Stimulated activated CD8-positive, alpha-beta memory T cell treated with anti-CD3 and anti-CD28 coated beads, Interleukin-12 subunit alpha, Interleukin-12 subunit beta, amount 100 ng/mL, for 24 hours (primary cell): Measurements from ENCODE around the gene ANK3.

Experiments used
- DNase-seq: peaks from one replicate; pipeline ENCODE4 v3.0.0-alpha.2; 2020; ENCODE audit errors: extremely low read depth

Gene ANK3

GRCh38 chr10:60413306-60414012 is 23.8 kb upstream of the ANK3 start:
- DNase-seq = no peak

GRCh38 chr10:60410970-60411369 is 21.3 kb upstream of the ANK3 start:
- no peak for DNase-seq

GRCh38 chr10:60409202-60409601 is 19.5 kb upstream of the ANK3 start:
- DNase-seq = no peak

DNA sequence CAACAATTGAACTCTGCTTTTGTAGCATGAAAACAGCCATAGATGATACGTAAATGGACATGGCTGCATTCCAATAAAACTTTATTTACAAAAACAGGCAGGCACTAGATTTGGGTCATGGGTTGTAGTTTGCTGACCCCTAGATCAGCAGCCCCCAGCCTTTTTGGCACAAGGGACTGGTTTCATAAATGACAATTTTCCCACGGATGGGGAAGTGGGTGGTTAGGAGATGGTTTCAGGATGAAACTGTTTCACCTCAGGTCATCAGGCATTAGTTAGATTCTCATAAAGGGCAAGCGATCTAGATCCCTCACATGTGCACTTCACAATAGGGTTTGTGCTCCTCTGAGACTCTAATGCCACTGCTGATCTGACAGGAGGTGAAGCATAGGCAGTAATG is 16.5 kb upstream of the ANK3 start:
- DNase-seq = no peak

GRCh38 chr10:60405172-60405571 is 15.5 kb upstream of the ANK3 start:
- no peak for DNase-seq

GRCh38 chr10:60403168-60403873 is 13.6 kb upstream of the ANK3 start:
- DNase-seq = no peak

DNA sequence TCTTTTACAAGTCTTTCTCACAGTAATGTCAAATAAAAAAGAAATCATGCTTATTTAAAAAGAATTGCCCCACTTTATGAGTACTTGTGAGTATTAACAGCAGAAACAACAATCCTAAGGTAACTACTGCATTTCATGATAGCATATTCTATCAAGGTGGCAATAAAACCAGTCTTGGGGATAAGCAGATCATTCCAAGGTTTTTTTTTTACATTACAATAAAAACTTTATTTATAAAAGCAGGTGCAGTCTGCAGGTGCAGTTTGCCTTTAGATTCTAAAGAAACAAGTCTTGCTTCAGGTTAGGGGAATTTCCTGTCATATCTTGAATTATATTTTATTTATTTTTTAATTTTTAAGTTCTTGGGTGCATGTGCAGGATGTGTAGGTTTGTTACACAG is 10.7 kb upstream of the ANK3 start:
- no peak for DNase-seq

DNA sequence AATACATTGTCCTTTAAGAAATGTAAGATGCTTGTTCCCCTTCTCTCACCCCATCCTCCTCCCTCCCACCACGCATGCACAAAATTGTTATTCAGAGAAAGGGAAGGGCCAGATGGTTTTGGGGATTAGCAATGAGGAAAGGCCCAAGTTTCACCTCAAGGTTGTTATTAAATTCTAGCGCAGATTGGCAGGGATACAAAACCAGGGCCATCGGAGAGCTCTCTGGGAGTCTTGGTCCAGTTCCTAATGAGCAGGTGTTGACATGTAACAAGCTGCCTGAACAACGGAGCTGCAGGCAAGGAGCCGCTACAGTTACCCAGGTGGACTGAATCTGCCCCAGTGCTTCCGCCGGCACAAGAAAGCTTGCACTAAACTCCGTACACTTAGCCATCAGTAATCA is 9.7 kb upstream of the ANK3 start:
- DNase-seq = no peak

DNA sequence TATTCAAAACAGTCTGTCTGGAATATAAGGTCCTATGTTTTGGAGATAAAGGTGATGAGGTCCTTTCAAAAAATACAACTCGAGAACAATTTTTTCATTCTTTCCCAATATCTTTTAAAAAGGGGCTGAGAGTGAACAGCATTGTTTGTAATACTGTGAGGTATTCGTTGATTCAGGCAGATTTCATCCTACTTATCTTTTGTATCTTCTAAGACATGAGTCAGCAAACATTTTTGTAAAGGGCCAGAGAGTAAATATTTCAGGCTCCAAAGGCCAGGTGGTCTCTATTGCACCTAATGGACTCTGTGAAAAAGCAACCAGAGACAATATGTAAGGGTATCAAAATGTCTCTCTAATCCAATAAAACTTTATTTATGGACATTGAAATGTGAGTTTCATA is 8.1 kb upstream of the ANK3 start:
- DNase-seq = no peak

DNA sequence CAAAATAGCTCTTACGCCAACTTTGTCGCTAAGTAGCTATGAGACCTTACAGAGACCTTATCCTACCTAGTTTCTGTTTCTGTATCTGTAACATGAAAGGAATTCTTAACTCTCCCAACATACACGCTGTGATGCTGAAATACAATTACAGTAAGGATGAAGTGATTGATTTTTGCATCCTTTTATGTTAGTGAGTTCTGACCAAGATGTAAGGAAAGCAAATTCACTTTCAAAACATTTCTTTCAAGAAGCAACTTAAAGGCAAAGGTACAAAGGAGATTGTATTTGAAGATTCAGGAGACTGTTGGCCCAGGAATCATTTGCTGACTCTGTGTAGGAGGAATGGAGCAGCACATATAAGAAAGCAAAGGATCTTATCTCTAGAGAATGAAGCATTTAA is 7.1 kb upstream of the ANK3 start:
- DNase-seq = no peak

DNA sequence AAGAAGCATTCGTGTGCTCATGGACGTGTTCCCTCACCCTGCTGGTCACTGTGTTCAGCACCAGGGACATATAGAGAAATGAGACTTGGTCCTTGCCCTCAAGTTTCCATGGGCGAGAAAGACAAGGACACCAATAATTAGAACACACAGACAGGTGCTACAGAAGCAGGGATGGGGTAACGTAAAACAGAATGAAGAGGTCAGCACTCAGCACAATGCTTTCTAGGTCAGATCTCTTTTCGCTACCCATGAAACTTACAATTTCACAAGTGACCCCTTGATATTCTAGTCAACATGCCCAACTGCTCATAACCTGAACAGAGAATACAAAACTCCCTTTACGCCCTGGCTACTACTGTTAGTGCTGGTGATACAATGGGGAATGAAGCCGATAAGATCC is 6.0 kb upstream of the ANK3 start:
- DNase-seq = no peak

GRCh38 chr10:60394446-60394845 is 4.8 kb upstream of the ANK3 start:
- DNase-seq = no peak

GRCh38 chr10:60390224-60390626 is 550 bp upstream of the ANK3 start:
- no peak for DNase-seq

DNA sequence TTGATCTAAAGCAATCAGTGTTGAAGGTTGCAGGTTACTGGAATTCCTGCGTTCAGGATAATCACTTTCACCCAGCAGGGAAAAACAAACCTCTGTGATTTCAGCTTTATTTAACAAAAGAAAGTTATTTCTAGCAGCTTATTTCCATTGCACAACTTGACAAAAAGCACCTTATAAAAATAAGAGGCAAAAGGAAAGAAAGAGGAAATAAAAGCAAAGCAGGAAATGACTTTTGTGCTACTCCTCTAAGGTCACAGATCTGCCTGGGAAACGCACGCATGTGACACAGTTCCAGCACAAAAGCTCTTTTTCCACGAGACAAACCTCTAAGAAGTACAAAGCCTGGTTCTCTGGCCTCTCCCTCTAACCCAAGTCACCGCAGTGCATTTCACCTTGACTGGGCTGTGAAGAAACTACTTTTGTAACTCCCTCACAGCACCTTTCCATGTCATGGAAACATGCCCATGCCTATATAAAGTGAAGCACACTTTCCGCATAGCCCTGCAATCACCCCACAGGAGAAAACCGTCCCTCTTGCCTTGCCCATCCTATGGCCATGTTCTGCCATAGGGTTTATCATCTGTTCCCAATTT is 870 bp downstream of the ANK3 start:
- no peak for DNase-seq

DNA sequence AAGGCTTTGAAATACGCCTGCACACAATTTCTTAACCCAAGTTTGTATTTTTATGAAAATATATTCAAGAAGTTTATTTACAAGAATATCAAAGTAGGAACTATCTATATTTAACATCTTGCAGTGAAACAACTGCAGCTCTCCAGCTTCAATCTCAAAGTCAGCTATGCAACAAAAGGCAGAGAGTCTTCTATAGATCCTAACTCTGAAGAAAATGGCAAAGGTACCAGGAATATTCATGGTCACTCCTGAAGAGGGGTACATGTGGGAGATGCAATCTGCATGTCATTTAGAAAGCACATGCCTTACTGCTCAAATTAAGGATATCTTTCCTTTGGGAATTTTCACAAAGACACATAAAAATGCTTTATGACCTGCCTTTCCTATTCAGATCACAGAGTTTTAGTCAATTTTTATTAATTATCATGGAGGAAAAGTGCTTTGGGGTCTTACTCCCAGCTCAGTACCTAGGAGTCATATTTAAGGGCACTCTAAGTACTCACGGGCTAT is 1.5 kb downstream of the ANK3 start:
- no peak for DNase-seq

DNA sequence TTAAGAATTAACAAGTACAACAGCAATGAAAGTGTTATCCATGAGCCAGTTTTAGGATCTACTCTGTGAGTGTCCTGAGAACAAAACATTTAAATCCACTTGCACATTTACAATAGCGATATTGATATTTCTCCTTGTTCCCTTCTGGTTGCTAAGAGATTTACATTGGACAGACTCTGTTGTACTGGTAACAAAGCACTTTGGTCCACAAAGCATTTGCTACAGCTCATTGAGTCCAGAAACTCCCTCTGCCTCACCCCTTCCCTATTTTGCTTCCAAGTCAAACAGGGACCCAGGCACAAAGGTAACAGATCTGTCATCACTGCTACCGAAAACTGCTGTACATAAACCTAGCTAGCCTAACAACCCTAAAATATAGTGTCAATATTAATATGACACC is 2.1 kb downstream of the ANK3 start:
- DNase-seq = no peak

- no peak for DNase-seq
Observed at GRCh38 chr10:60385399-60385738, 4.3 kb downstream of the ANK3 start.

DNA sequence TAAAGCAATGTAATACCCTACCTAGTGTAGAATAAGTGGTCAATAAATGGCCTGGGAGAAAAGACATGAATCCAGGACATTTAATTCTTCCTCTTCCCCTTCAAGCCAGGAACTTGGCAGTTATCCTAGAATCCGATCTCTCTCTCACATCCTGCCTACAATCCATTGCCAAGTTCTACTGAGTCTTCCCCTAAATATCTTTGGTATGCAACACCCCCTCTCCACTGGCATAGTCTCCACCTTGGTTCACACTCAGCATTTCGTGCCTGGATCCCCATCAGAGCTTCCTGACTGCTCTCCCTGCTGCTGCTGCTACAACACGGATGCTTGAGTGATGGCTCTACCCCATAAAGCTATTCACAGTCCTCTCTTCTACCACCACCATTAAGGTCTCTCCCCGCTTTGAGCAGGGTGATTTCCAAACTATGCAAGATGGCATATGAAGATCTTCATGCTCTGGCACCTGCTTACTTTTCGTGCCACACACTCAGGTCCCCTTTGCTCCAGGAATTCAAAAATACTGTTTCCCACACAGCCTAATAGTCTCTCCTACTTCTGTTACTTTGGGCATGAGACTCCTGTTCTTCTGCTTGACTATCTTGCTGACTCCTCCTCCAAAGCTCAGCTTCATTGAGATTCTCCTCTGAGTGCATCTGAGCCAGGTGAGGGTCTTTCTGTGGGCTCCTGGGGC is 4.8 kb downstream of the ANK3 start:
- no peak for DNase-seq

DNA sequence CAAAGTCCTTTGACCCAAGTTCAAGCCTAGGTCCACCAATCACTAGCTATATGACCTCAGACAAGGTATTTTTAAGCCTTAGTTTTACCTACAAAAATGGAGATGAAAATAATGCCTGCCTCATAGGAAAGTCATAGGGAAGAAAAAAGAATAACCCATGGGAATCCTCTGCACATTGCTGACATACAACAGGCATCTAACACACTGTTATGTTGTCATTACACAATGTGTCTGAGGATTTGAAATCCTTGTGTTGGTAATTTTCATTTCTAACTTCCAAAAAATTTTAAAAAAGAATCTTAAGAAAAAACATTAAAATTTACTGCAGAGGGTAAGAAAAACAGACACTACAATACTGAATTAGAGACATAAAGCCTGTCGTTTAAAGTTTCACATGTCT is 5.7 kb downstream of the ANK3 start:
- DNase-seq = no peak

DNA sequence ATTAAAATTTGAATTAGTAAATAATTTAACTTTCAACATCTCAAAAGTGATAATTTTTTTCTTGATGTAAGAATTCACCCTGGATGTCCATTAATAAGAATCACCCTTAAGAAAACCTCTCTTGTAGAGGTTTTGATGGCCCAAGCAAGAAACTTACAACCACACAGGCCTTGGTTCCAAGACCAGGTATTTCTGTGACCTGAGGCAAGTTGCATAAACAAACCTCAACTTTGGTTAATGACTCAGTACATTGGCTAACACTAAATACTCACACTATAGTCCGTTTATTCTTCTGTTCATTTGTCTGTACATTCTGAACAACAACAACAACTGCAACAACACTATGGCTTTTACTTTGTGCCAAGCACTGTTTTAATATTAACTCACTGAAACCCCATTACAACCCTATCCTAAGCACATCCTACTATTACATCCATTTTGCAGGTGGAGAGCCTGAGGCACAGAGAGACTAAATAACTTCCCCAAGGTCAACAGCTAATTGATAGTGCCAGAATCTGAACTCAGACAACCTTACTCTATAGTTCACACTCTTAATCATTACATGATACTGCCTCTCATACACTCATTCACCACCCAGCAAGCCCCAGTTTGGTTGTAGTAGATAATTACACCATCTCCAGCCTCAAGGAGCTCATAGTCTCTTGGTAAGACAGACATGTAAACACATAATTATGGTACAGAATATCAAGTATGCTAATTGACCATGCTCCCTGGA is 6.6 kb downstream of the ANK3 start:
- DNase-seq = no peak

DNA sequence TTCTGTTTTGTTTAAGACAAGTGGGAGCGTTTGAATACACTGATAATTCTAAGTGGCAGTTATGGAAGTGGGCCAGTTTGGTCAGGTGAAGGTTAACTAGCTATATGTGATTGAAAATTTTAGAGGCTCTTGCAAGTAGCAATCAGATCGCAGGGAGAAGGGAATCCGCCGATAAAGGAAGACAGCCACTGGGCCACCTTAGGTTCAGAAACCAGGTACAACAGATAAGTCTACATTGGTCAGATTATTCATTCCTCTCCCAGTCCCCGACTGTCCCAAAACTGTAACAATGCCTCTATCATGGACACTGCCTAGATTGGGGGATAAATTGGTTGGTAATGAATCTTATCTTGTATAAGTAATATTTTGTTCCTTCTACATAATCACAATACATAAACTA is 8.9 kb downstream of the ANK3 start:
- DNase-seq = no peak

DNA sequence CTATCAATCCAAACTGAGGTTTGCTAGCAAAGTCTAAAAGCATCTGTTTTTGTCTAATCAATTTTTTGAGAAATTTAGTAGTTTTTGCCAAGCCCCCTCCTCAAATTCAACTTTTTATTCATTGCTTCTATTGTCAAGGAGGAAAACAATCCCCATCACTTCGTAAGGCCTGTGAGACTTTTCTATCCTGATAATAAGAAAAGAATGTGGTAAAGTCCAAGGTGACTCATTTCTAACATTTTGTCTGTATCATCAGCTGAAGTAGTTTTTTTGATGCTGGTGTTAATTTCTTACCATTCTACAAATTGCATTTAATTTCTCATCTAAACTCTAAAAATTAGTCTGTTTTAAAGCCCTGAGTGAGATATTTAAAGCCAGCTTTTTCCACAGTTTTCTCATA is 11.7 kb downstream of the ANK3 start:
- DNase-seq = no peak
